A673 (cell line): ENCODE results near the gene GJA10. TPM values are rescaled to one million over a fixed set of nuclear protein-coding genes. Genes with fewer than 3 reads are reported as not detected.

ENCODE experiments used
- BruUV-seq: library from RNA; stranded (reverse); fragments of 400-500 nt; replicated peaks from 2 replicates; lab custom pipeline; 2021; lab: Mats Ljungman, UMichigan
- CTCF ChIA-PET: fragments of 300-600 bp; sonication (Branson Sonifier 250); formaldehyde crosslinking; loops from one replicate; lab custom pipeline; 2022; ENCODE audit warnings: antibody characterized with exemption; lab: Charles Lee
- POLR2A ChIA-PET: fragments of 300-600 bp; sonication (Branson Sonifier 250); formaldehyde crosslinking; loops from one replicate; lab custom pipeline; 2022; ENCODE audit warnings: antibody characterized with exemption; ENCODE audit not compliant: low non-redundant PET; lab: Charles Lee
- DNase-seq: peaks from one replicate; pipeline ENCODE4 v3.0.0-alpha.2; 2015; ENCODE audit warnings: low spot score
- H3K27ac ChIP-seq: fragments of 200-600 bp; sonication (generic); 2 replicates; pipeline ENCODE4 v1.5.1; 2016; ENCODE audit warnings: mixed run types, low read depth, mild to moderate bottlenecking, mixed read lengths, antibody characterized with exemption, low read length; ENCODE audit not compliant: poor library complexity, severe bottlenecking
- H3K27me3 ChIP-seq: fragments of 200-600 bp; sonication (generic); replicated peaks from 2 replicates; pipeline ENCODE4 v1.6.1; 2017; ENCODE audit warnings: mixed run types, low read depth, mild to moderate bottlenecking, mixed read lengths, antibody characterized with exemption, low read length; ENCODE audit not compliant: insufficient read depth, poor library complexity
- H3K36me3 ChIP-seq: fragments of 200-600 bp; sonication (generic); 2 replicates; pipeline ENCODE4 v1.6.1; 2016; ENCODE audit warnings: mixed run types, mild to moderate bottlenecking, mixed read lengths, antibody characterized with exemption, low read length; ENCODE audit not compliant: insufficient read depth, poor library complexity, severe bottlenecking
- H3K4me1 ChIP-seq: fragments of 200-600 bp; sonication (generic); 2 replicates; pipeline ENCODE4 v1.6.1; 2017; ENCODE audit warnings: mixed run types, mild to moderate bottlenecking, mixed read lengths, antibody characterized with exemption, low read length; ENCODE audit not compliant: insufficient read depth, poor library complexity, severe bottlenecking
- H3K4me3 ChIP-seq: fragments of 200-600 bp; sonication (generic); 2 replicates; pipeline ENCODE4 v1.5.1; 2016; ENCODE audit warnings: low read depth, mixed run types, mild to moderate bottlenecking, mixed read lengths, low read length; ENCODE audit not compliant: poor library complexity, severe bottlenecking
- H3K9me3 ChIP-seq: fragments of 200-600 bp; sonication (generic); 2 replicates; pipeline ENCODE4 v1.6.1; 2016; ENCODE audit warnings: mixed run types, low read depth, mild to moderate bottlenecking, mixed read lengths, antibody characterized with exemption, low read length; ENCODE audit not compliant: poor library complexity, severe bottlenecking
- EZH2 ChIP-seq: fragments of 200-600 bp; sonication (generic); IDR thresholded peaks from 2 replicates; pipeline ENCODE4 v1.6.1; 2017; ENCODE audit warnings: borderline replicate concordance, low read depth, mild to moderate bottlenecking, mixed read lengths, antibody characterized with exemption, low read length; ENCODE audit not compliant: poor library complexity, severe bottlenecking
- intact Hi-C: fragments of 100-400 bp; cut with micrococcal nuclease; formaldehyde crosslinking; loops from one replicate; pipeline ENCODE4 v1.10.0; 2022; ENCODE audit not compliant: unreplicated experiment
- total RNA-seq: library from RNA; stranded (reverse); gene quantifications from 2 replicates; pipeline ENCODE4 v1.2.3, GENCODE V29; 2021
- TF ChIP-seq, protein P1 (sequence below): fragments of 300-800, 200-600 bp; sonication (generic); conservative IDR thresholded peaks from 2 replicates; pipeline ENCODE4 v1.5.1; 2017; ENCODE audit warnings: low read depth, mild to moderate bottlenecking, antibody characterized with exemption, low read length, moderate library complexity, mixed read lengths

Gene GJA10
- total RNA-seq, 1 experiment from 2014 or later: not detected

DNA sequence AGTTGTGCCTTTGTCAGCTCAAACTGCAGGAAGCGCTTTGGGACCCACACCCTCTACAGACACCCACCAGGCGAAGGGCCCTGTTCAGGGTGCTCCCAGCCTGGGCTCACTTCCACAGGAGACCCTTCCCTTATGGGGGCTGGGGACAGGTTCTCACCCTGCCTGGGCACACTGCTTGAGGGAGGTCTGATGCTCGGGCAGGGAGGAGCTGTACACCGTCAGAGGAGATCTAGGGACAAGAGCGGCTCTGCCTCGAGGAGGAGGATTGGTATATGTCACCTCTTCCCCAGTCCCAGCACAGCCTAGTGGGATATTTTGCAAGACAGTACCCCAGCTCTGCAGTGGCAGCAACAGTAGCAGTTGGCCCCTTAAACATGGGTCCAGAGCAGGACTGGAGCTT, 26.9 kb downstream of the GJA10 start:
- no peaks in the 10 kb centered on the region for H3K36me3 ChIP-seq
- POLR2A ChIA-PET: no interaction called here

GRCh38 chr6:89921691-89922090, 27.4 kb downstream of the GJA10 start:
- Histone ChIP-seq H3K4me1 (no peaks in the 10 kb centered on the region), H3K9me3 (no peaks in the 10 kb centered on the region), H3K36me3 (no peaks in the 10 kb centered on the region), H3K27ac (no peak overlapping the region), H3K27me3 (no peaks in the 10 kb centered on the region), H3K4me3 (no peak overlapping the region)
- intact Hi-C loops: no loop called here
- TF ChIP-seq EZH2: no peak
- TF ChIP-seq, protein P1, sequence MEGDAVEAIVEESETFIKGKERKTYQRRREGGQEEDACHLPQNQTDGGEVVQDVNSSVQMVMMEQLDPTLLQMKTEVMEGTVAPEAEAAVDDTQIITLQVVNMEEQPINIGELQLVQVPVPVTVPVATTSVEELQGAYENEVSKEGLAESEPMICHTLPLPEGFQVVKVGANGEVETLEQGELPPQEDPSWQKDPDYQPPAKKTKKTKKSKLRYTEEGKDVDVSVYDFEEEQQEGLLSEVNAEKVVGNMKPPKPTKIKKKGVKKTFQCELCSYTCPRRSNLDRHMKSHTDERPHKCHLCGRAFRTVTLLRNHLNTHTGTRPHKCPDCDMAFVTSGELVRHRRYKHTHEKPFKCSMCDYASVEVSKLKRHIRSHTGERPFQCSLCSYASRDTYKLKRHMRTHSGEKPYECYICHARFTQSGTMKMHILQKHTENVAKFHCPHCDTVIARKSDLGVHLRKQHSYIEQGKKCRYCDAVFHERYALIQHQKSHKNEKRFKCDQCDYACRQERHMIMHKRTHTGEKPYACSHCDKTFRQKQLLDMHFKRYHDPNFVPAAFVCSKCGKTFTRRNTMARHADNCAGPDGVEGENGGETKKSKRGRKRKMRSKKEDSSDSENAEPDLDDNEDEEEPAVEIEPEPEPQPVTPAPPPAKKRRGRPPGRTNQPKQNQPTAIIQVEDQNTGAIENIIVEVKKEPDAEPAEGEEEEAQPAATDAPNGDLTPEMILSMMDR: no peak
- ChIA-PET POLR2A (no interaction called here), CTCF (no interaction called here)
- no peak for DNase-seq
- no TSS peak for BruUV-seq

More for the DNA sequence above, 26.9 kb downstream of the GJA10 start:
- H3K4me3 ChIP-seq: no peak overlapping the region
- no TSS peak for BruUV-seq
- H3K4me1 ChIP-seq: no peaks in the 10 kb centered on the region
- DNase-seq: no peak
- no peaks in the 10 kb centered on the region for H3K27me3 ChIP-seq
- no peaks in the 10 kb centered on the region for H3K9me3 ChIP-seq
- intact Hi-C loops: no loop called here
- TF ChIP-seq EZH2: no peak
- TF ChIP-seq, protein P1: no peak
- H3K27ac ChIP-seq: no peak overlapping the region
- CTCF ChIA-PET: interaction anchor here (0.6 kb wide), 1 partner anchor 375 kb away, joined by 7 read pairs; no protein-coding TSS in a partner anchor

DNA sequence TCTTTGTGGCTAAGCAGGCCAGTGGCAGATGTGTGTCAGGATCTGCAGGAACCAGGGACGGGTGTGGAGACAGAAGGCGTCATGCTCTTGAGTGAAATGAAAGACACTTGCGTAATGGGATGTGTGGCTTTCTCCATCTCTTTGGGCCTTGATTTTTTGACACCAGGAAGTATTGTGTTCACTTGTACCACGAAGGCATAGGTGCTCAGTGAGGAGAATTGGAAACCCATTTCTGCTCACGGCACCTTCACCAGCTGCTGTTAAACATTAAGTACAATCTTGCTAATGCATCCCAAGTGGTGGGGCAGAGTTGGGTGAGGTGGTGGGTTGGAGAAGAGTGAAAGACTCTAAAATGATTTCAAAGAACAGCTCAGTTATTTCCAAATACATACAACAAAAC, 30.0 kb downstream of the GJA10 start:
- Histone ChIP-seq H3K9me3 (no peaks in the 10 kb centered on the region), H3K27ac (no peak overlapping the region), H3K4me1 (no peaks in the 10 kb centered on the region), H3K4me3 (no peak overlapping the region), H3K36me3 (no peaks in the 10 kb centered on the region), H3K27me3 (no peaks in the 10 kb centered on the region)
- no peak for TF ChIP-seq EZH2
- TF ChIP-seq, protein P1: no peak
- ChIA-PET CTCF (no interaction called here), POLR2A (no interaction called here)
- DNase-seq: no peak
- intact Hi-C loops: no loop called here
- BruUV-seq: no TSS peak
